Measurements from ENCODE around the gene SKAP2. TPM values are rescaled to one million over a fixed set of nuclear protein-coding genes. Genes with fewer than 3 reads are reported as not detected.

SKAP2 gene
- polyA plus RNA-seq, 1 of the 3 experiments (the other 2 are of a cell fraction): 0.69 TPM

DNA sequence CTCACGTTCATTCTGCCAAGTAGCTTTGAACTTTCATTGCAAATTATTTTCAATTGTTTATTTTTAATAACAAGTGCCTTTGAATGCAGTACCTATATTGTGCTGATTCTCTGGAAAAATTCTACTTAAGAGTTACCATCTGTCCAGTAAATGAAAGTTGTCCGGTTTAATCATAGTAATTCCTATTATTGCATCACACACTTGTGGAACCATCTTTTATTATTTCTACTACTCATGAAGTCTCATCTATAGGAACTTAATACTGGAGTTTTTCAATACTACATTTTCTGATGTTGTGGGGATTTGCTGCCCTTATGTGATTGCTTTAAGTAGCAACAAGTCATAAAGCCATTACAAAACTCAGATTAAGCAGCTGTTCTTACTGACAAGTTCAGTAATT, 16.5 kb upstream of the SKAP2 start:
- TF ChIP-seq SIN3A (IDR thresholded peaks at IDR 0.05; ENCODE audit: borderline replicate concordance, low read depth, low read length) (no peak), GATA2 (CRISPR knock-in tag; IDR thresholded peaks at IDR 0.05) (no peak), TAF1 (IDR thresholded peaks at IDR 0.05; ENCODE audit: borderline replicate concordance, low read depth, low read length) (no peak), CHD2 (IDR thresholded peaks at IDR 0.05; ENCODE audit: low read length, partially characterized antibody) (no peak), RAD21 (IDR thresholded peaks at IDR 0.05; ENCODE audit: low read length) (no peak)
- TF ChIP-seq, protein P1, sequence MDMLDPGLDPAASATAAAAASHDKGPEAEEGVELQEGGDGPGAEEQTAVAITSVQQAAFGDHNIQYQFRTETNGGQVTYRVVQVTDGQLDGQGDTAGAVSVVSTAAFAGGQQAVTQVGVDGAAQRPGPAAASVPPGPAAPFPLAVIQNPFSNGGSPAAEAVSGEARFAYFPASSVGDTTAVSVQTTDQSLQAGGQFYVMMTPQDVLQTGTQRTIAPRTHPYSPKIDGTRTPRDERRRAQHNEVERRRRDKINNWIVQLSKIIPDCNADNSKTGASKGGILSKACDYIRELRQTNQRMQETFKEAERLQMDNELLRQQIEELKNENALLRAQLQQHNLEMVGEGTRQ (IDR thresholded peaks at IDR 0.05; ENCODE audit: borderline replicate concordance, low read depth, low read length): no peak
- TF ChIP-seq, protein P2, sequence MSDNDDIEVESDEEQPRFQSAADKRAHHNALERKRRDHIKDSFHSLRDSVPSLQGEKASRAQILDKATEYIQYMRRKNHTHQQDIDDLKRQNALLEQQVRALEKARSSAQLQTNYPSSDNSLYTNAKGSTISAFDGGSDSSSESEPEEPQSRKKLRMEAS (IDR thresholded peaks at IDR 0.05; ENCODE audit: low read depth): no peak
- Histone ChIP-seq H3K4me3 (ENCODE audit: low read depth in 2 of 2, low read length in 1 of 2) (no peak overlapping the region), H4K20me1 (ENCODE audit: insufficient read depth) (no peaks in the 10 kb centered on the region), H3K36me3 (replicated peaks in 1 of 2; ENCODE audit: control insufficient read depth in 1 of 2, insufficient read depth in 2 of 2, low read length in 1 of 2) (no peaks in the 10 kb centered on the region), H3F3A (replicated peaks; ENCODE audit: insufficient read depth) (no peaks in the 10 kb centered on the region), H3K9me2 (no peaks in the 10 kb centered on the region), H2AFZ (ENCODE audit: low read depth) (no peak overlapping the region), H3K4me1 (ENCODE audit: control insufficient read depth in 1 of 2, insufficient read depth in 2 of 2, low read depth in 1 of 2, low read length in 1 of 2) (no peaks in the 10 kb centered on the region), H3K9me3 (peaks cover 11% of the 10 kb centered on the region; the same call in 1 of the 2 replicates), H3K79me2 (ENCODE audit: insufficient read depth) (no peaks in the 10 kb centered on the region), H3K27ac (ENCODE audit: low read depth in 2 of 2, low read length in 1 of 2) (no peak overlapping the region), H3K4me2 (no peak overlapping the region), H3K9ac (no peak overlapping the region), H3K27me3 (ENCODE audit: insufficient read depth) (peaks cover 7% of the 10 kb centered on the region; the same call in 1 of the 2 replicates)
- no peak for DNase-seq
- ChIA-PET POLR2A (no interaction called here), CTCF (no interaction called here)
- 6% methylated on average over 2 of the region's 2 CpGs for WGBS (ENCODE audit: low lambda C conversion rate)

DNA sequence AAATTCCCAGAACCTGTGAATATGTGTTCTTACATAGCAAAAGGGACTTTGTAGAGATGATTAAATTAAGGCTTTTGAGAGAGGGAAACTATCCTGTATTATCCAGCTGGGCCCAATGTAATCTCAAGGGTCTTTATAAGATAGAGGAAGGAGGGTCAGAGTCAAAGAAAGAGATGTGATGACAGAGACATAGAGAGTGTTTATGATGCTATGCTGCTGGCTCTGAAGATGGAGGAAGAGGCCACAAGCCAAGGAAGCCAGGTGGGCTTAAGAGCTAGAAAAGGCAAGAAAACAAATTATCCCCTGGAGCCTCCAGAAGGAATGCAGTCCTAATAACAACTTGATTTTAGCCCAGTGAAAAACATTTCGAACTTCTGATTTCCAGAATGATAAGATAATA, 15.3 kb upstream of the SKAP2 start:
- no peak overlapping the region for H3K4me3 ChIP-seq (ENCODE audit: low read depth in 2 of 2, low read length in 1 of 2)
- no peak for DNase-seq
- TF ChIP-seq, protein P3, sequence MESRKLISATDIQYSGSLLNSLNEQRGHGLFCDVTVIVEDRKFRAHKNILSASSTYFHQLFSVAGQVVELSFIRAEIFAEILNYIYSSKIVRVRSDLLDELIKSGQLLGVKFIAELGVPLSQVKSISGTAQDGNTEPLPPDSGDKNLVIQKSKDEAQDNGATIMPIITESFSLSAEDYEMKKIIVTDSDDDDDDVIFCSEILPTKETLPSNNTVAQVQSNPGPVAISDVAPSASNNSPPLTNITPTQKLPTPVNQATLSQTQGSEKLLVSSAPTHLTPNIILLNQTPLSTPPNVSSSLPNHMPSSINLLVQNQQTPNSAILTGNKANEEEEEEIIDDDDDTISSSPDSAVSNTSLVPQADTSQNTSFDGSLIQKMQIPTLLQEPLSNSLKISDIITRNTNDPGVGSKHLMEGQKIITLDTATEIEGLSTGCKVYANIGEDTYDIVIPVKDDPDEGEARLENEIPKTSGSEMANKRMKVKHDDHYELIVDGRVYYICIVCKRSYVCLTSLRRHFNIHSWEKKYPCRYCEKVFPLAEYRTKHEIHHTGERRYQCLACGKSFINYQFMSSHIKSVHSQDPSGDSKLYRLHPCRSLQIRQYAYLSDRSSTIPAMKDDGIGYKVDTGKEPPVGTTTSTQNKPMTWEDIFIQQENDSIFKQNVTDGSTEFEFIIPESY (IDR thresholded peaks at IDR 0.05; ENCODE audit: borderline replicate concordance, low read depth): no peak
- TF ChIP-seq EP300 (IDR thresholded peaks at IDR 0.05; ENCODE audit: borderline replicate concordance in 1 of 2, low read depth in 1 of 2, low read length in 1 of 2): no peak
- TF ChIP-seq RAD21 (IDR thresholded peaks at IDR 0.05; ENCODE audit: low read length): no peak
- TF ChIP-seq RCOR1 (IDR thresholded peaks at IDR 0.05; ENCODE audit: low read length): no peak
- TF ChIP-seq MXI1 (IDR thresholded peaks at IDR 0.05; ENCODE audit: low read depth, low read length): no peak
- TF ChIP-seq TAF1 (IDR thresholded peaks at IDR 0.05; ENCODE audit: borderline replicate concordance, low read depth, low read length): no peak
- no peak for TF ChIP-seq FOSL2 (IDR thresholded peaks at IDR 0.05; ENCODE audit: borderline replicate concordance, low read depth)
- TF ChIP-seq CHD2 (IDR thresholded peaks at IDR 0.05; ENCODE audit: low read length, partially characterized antibody): no peak
- TF ChIP-seq EZH2phosphoT487 (IDR thresholded peaks at IDR 0.05; ENCODE audit: borderline replicate concordance, low read depth): no peak
- TF ChIP-seq SMC3 (IDR thresholded peaks at IDR 0.05; ENCODE audit: low read depth, low read length): no peak
- no peak for TF ChIP-seq RFX5 (IDR thresholded peaks at IDR 0.05; ENCODE audit: low read length)
- TF ChIP-seq ELF1 (IDR thresholded peaks at IDR 0.05): no peak
- H3K4me2 ChIP-seq: no peak overlapping the region
- ChIA-PET CTCF (interaction anchor here (1.5 kb wide), 1 partner anchor 8 kb away, joined by 3 read pairs; no protein-coding TSS in a partner anchor), POLR2A (no interaction called here)
- no peak overlapping the region for H3K9ac ChIP-seq
- H3K27ac ChIP-seq (ENCODE audit: low read depth in 2 of 2, low read length in 1 of 2): no peak overlapping the region
- H3K79me2 ChIP-seq (ENCODE audit: insufficient read depth): no peaks in the 10 kb centered on the region
- no peaks in the 10 kb centered on the region for H4K20me1 ChIP-seq (ENCODE audit: insufficient read depth)
- WGBS (ENCODE audit: low lambda C conversion rate): 3% methylated on average over 1 of the region's 1 CpG
- peaks cover 7% of the 10 kb centered on the region; the same call in 1 of the 2 replicates for H3K27me3 ChIP-seq (ENCODE audit: insufficient read depth)
- no peaks in the 10 kb centered on the region for H3K9me2 ChIP-seq
- H3K9me3 ChIP-seq: peaks cover 6% of the 10 kb centered on the region; the same call in 1 of the 2 replicates
- H3K4me1 ChIP-seq (ENCODE audit: control insufficient read depth in 1 of 2, insufficient read depth in 2 of 2, low read depth in 1 of 2, low read length in 1 of 2): no peaks in the 10 kb centered on the region
- H3K36me3 ChIP-seq (replicated peaks in 1 of 2; ENCODE audit: control insufficient read depth in 1 of 2, insufficient read depth in 2 of 2, low read length in 1 of 2): no peaks in the 10 kb centered on the region
- no peaks in the 10 kb centered on the region for H3F3A ChIP-seq (replicated peaks; ENCODE audit: insufficient read depth)
- H2AFZ ChIP-seq (ENCODE audit: low read depth): no peak overlapping the region
